D341Med (cell line): ENCODE results near the gene F7.
"Not testable (repeated sequence)": the region's sequence is repeated elsewhere in the genome, so short reads cannot be mapped to it uniquely, and the experiment has no call there.

ENCODE experiments used
- DNase-seq: peaks from one replicate; pipeline ENCODE4 v3.0.0; 2012; ENCODE audit warnings: low spot score

F7 gene

GRCh38 chr13:113105032-113105920, at the start of gene F7:
F7 (plus strand) TSS chr13:113105791; CDS start chr13:113105842, 51 bp downstream.
- no peak for DNase-seq

- no peak for DNase-seq
Measured at GRCh38 chr13:113057084-113057483, 48.5 kb upstream of the F7 start.

GRCh38 chr13:113057559-113057958, 48.0 kb upstream of the F7 start:
- DNase-seq: not testable (repeated sequence)

GRCh38 chr13:113058129-113058987, 47.2 kb upstream of the F7 start:
- DNase-seq: no peak

GRCh38 chr13:113058988-113059850, 46.4 kb upstream of the F7 start:
- no peak for DNase-seq

GRCh38 chr13:113059891-113060290, 45.7 kb upstream of the F7 start:
- no peak for DNase-seq

GRCh38 chr13:113060557-113061270, 44.9 kb upstream of the F7 start:
- DNase-seq: no peak

- no peak for DNase-seq
Measured at GRCh38 chr13:113061271-113061625, 44.3 kb upstream of the F7 start.

- no peak for DNase-seq
Measured at GRCh38 chr13:113061796-113062425, 43.7 kb upstream of the F7 start.

GRCh38 chr13:113062691-113063090, 42.9 kb upstream of the F7 start:
- no peak for DNase-seq

- no peak for DNase-seq
Measured at GRCh38 chr13:113063091-113063491, 42.5 kb upstream of the F7 start.

- no peak for DNase-seq
Measured at GRCh38 chr13:113064000-113064533, 41.5 kb upstream of the F7 start.

GRCh38 chr13:113064534-113065405, 40.8 kb upstream of the F7 start:
- no peak for DNase-seq

GRCh38 chr13:113065406-113066141, 40.0 kb upstream of the F7 start:
- DNase-seq: no peak

GRCh38 chr13:113066142-113066455, 39.5 kb upstream of the F7 start:
- no peak for DNase-seq

- DNase-seq: no peak
Measured at GRCh38 chr13:113066746-113067145, 38.8 kb upstream of the F7 start.

- DNase-seq: no peak
Measured at GRCh38 chr13:113069861-113070805, 35.5 kb upstream of the F7 start.

- no peak for DNase-seq
Measured at GRCh38 chr13:113070855-113071254, 34.7 kb upstream of the F7 start.
